ENCODE measurements around the gene IZUMO4.
"Not testable (repeated sequence)": the region's sequence is repeated elsewhere in the genome, so short reads cannot be mapped to it uniquely, and the experiment has no call there.

Gene IZUMO4

GRCh38 chr19:2129892-2130770, 33.4 kb downstream of the IZUMO4 start:
- no peaks in the 10 kb centered on the region for H3K9me3 ChIP-seq (ENCODE audit: control insufficient read depth, low read length)

GRCh38 chr19:2131012-2131975, 34.6 kb downstream of the IZUMO4 start:
- not testable (repeated sequence) for H3K4me3 ChIP-seq (ENCODE audit: extremely low read depth, insufficient read depth, low read length, poor library complexity, severe bottlenecking); H3K9me3 ChIP-seq (ENCODE audit: control insufficient read depth, low read length); H3K27ac ChIP-seq (ENCODE audit: low read depth, low read length, severe bottlenecking); H3K4me1 ChIP-seq (ENCODE audit: control insufficient read depth, insufficient read depth, low read length, poor library complexity, severe bottlenecking)
- H3K36me3 ChIP-seq (ENCODE audit: control insufficient read depth, insufficient read depth, low read length) = peaks cover 80% of the 10 kb centered on the region
- 90 to 92% methylated on average over 38 to 59 of the region's 67 CpGs for WGBS, 2 experiments (ENCODE audit: insufficient coverage in 2 of 2)

More at GRCh38 chr19:2129892-2130770, 33.4 kb downstream of the IZUMO4 start:
- 95 to 99% methylated on average over 18 to 27 of the region's 28 CpGs for WGBS, 2 experiments (ENCODE audit: insufficient coverage in 2 of 2)
- H3K4me1 ChIP-seq (ENCODE audit: control insufficient read depth, insufficient read depth, low read length, poor library complexity, severe bottlenecking) = no peaks in the 10 kb centered on the region
- no peak overlapping the region for H3K27ac ChIP-seq (ENCODE audit: low read depth, low read length, severe bottlenecking)
- no peak overlapping the region for H3K4me3 ChIP-seq (ENCODE audit: extremely low read depth, insufficient read depth, low read length, poor library complexity, severe bottlenecking)
- peaks cover 79% of the 10 kb centered on the region for H3K36me3 ChIP-seq (ENCODE audit: control insufficient read depth, insufficient read depth, low read length)

DNA sequence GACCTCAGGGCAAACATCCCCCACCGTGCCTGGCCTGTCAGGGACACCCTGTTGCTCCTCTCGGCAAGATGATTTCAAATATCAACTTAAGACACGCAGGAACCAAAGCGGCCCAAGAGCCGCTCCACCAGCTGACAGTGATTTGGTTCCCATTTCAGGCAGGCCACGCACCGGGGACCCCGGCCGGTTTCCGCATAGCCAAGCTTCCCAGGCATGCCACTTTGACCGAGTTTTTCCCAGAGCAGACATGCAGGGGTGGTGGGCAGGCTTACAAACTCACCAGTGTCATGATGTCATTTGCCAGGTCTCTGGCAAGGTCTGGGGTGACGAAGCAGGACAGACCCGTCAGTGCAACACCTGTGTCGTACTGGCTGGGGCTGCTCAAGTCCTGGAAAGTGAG, 35.5 kb downstream of the IZUMO4 start:
- WGBS, 2 experiments (ENCODE audit: insufficient coverage in 2 of 2) = 97 to 98% methylated on average over 13 to 14 of the region's 14 CpGs
- H3K4me1 ChIP-seq (ENCODE audit: control insufficient read depth, insufficient read depth, low read length, poor library complexity, severe bottlenecking) = no peaks in the 10 kb centered on the region
- H3K9me3 ChIP-seq (ENCODE audit: control insufficient read depth, low read length) = no peaks in the 10 kb centered on the region
- H3K36me3 ChIP-seq (ENCODE audit: control insufficient read depth, insufficient read depth, low read length) = peaks cover 80% of the 10 kb centered on the region
- no peak overlapping the region for H3K4me3 ChIP-seq (ENCODE audit: extremely low read depth, insufficient read depth, low read length, poor library complexity, severe bottlenecking)
- no peak overlapping the region for H3K27ac ChIP-seq (ENCODE audit: low read depth, low read length, severe bottlenecking)

DNA sequence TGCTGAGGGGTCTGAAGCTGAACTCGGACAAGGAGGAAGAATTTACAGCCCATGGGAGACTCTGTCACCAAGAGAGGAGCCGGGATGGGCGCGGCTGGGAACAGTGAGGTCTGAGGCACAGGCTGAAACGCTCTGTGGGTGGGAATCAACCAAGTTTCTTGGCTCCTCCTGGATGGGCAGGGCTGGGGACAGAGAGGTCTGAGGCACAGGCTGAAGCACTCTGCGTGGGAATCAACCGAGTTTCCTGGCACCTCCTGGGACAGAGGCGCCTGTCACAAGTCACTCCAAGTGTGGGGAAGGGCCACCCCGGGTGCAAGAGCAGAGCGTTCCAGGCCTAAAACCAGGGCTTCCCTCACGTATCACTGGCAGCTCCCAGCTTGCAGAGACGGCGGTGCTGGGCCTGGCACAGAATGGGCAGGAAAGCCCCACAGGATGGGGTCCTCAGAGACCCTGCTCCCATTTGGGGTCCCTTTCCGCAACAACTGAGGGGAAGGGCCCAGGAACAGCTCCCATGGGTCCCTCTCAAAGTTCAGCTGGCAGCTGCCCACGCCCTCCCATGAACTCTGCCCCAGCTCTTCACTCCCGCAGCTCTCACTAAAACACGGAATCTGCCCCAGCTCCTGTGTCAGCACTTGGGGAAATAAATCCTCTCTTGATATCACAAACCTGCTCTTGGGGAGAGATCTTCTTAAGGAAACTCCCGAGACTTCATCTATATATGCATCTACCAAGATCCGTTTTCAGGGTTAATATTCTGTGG, 36.2 kb downstream of the IZUMO4 start:
- Histone ChIP-seq H3K4me1 (ENCODE audit: control insufficient read depth, insufficient read depth, low read length, poor library complexity, severe bottlenecking) (no peaks in the 10 kb centered on the region), H3K27ac (ENCODE audit: low read depth, low read length, severe bottlenecking) (no peak overlapping the region), H3K36me3 (ENCODE audit: control insufficient read depth, insufficient read depth, low read length) (peaks cover 78% of the 10 kb centered on the region), H3K9me3 (ENCODE audit: control insufficient read depth, low read length) (no peaks in the 10 kb centered on the region), H3K4me3 (ENCODE audit: extremely low read depth, insufficient read depth, low read length, poor library complexity, severe bottlenecking) (no peak overlapping the region)
- 91 to 95% methylated on average over 14 to 17 of the region's 19 CpGs for WGBS, 2 experiments (ENCODE audit: insufficient coverage in 2 of 2)

DNA sequence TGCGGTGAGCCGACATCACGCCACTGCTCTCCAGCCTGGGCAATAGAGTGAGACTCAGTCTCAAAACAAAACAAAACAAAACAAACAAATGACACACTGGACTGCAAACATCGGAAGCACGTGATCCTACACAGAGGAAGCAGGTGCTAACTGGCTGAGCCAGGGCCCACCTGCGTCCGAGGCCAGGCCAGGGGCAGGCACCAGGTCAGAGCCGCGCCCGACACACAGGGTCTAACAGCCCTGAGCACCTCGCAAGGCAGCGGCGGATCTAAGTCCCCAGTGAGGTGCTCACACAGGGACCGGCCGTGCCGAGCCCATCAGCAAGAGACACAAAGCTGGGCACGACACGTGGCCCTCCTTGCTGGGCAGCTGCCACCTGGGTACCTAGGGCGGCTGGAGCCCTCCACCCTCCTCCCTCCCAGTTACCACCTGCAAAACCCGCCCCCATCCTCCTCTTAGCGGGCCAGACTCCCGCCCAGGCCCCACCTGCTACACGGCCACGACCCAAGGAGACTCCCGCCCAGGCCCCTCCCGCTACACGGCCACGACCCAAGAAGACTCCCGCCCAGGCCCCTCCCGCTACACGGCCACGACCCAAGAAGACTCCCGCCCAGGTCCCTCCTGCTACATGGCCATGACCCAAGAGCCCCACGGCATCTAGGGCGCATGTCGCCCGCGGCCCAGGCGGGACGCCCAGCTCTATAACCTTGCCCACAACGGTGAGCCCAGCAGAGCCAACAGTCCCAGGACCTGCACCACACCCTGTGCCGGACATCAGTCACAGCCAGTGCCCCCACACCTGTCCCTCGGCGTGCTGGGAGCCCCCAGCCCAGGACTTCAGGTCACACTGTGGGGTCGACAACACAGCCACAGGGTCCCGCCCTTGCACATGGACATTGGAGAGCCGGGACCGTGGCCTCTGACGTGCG, 39.0 kb downstream of the IZUMO4 start:
- Histone ChIP-seq H3K9me3 (ENCODE audit: control insufficient read depth, low read length) (no peaks in the 10 kb centered on the region), H3K27ac (ENCODE audit: low read depth, low read length, severe bottlenecking) (no peak overlapping the region), H3K4me1 (ENCODE audit: control insufficient read depth, insufficient read depth, low read length, poor library complexity, severe bottlenecking) (no peaks in the 10 kb centered on the region), H3K4me3 (ENCODE audit: extremely low read depth, insufficient read depth, low read length, poor library complexity, severe bottlenecking) (no peak overlapping the region), H3K36me3 (ENCODE audit: control insufficient read depth, insufficient read depth, low read length) (peaks cover 80% of the 10 kb centered on the region)
- WGBS, 2 experiments (ENCODE audit: insufficient coverage in 2 of 2) = 97 to 98% methylated on average over 29 to 49 of the region's 50 CpGs

GRCh38 chr19:2136796-2137195, 40.1 kb downstream of the IZUMO4 start:
- 95% methylated on average over 22 to 23 of the region's 23 CpGs for WGBS, 2 experiments (ENCODE audit: insufficient coverage in 2 of 2)
- Histone ChIP-seq H3K36me3 (ENCODE audit: control insufficient read depth, insufficient read depth, low read length) (peaks cover 80% of the 10 kb centered on the region), H3K4me1 (ENCODE audit: control insufficient read depth, insufficient read depth, low read length, poor library complexity, severe bottlenecking) (no peaks in the 10 kb centered on the region), H3K4me3 (ENCODE audit: extremely low read depth, insufficient read depth, low read length, poor library complexity, severe bottlenecking) (no peak overlapping the region), H3K27ac (ENCODE audit: low read depth, low read length, severe bottlenecking) (no peak overlapping the region), H3K9me3 (ENCODE audit: control insufficient read depth, low read length) (no peaks in the 10 kb centered on the region)

DNA sequence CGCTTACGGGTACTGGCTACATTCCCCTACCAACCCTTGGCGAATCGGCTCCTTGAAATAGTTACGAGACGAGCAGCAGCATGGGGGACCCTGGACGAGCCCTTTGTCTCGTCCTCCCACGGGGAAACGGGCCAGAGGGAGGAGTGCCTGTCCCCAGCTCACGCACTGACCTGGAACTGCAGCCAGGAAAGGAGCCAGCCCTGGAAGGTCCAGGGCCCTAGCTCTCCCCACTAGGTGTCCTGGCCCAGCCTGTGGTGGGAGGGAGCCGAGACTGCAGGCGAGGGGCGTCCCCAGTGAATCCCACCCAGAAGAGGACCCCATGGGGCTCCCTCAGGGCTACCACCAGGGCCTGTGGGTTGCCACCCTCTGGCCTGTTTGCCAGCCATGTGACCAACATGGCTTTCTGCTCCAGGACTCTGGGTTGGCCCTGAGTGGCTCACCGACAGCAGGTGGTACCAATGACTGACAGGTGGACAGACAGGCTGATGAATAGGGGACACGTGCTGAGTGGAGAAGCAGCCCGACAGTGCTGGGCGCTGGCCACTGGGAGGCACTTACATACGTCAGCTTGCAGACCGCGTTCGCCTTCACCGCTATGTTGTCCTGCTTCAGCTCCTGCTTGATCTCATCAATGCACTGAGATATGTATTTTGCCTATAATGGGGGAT, 41.5 kb downstream of the IZUMO4 start:
- WGBS, 2 experiments (ENCODE audit: insufficient coverage in 2 of 2) = 93 to 96% methylated on average over 22 of the region's 23 CpGs
- H3K36me3 ChIP-seq (ENCODE audit: control insufficient read depth, insufficient read depth, low read length) = peaks cover 71% of the 10 kb centered on the region
- H3K27ac ChIP-seq (ENCODE audit: low read depth, low read length, severe bottlenecking) = no peak overlapping the region
- no peaks in the 10 kb centered on the region for H3K4me1 ChIP-seq (ENCODE audit: control insufficient read depth, insufficient read depth, low read length, poor library complexity, severe bottlenecking)
- no peak overlapping the region for H3K4me3 ChIP-seq (ENCODE audit: extremely low read depth, insufficient read depth, low read length, poor library complexity, severe bottlenecking)
- no peaks in the 10 kb centered on the region for H3K9me3 ChIP-seq (ENCODE audit: control insufficient read depth, low read length)

GRCh38 chr19:2139385-2140137, 42.8 kb downstream of the IZUMO4 start:
- Histone ChIP-seq H3K4me3 (ENCODE audit: extremely low read depth, insufficient read depth, low read length, poor library complexity, severe bottlenecking) (no peak overlapping the region), H3K27ac (ENCODE audit: low read depth, low read length, severe bottlenecking) (no peak overlapping the region), H3K4me1 (ENCODE audit: control insufficient read depth, insufficient read depth, low read length, poor library complexity, severe bottlenecking) (no peaks in the 10 kb centered on the region), H3K9me3 (ENCODE audit: control insufficient read depth, low read length) (no peaks in the 10 kb centered on the region), H3K36me3 (ENCODE audit: control insufficient read depth, insufficient read depth, low read length) (peaks cover 67% of the 10 kb centered on the region)
- WGBS, 2 experiments (ENCODE audit: insufficient coverage in 2 of 2) = 93 to 95% methylated on average over 16 to 19 of the region's 22 CpGs

- Histone ChIP-seq H3K9me3 (ENCODE audit: control insufficient read depth, low read length) (no peaks in the 10 kb centered on the region), H3K4me3 (ENCODE audit: extremely low read depth, insufficient read depth, low read length, poor library complexity, severe bottlenecking) (no peak overlapping the region), H3K4me1 (ENCODE audit: control insufficient read depth, insufficient read depth, low read length, poor library complexity, severe bottlenecking) (no peaks in the 10 kb centered on the region), H3K36me3 (ENCODE audit: control insufficient read depth, insufficient read depth, low read length) (peaks cover 72% of the 10 kb centered on the region), H3K27ac (ENCODE audit: low read depth, low read length, severe bottlenecking) (no peak overlapping the region)
- WGBS, 2 experiments (ENCODE audit: insufficient coverage in 2 of 2) = 93 to 95% methylated on average over 14 of the region's 14 CpGs
These were observed 43.4 kb downstream of the IZUMO4 start for GRCh38 chr19:2140138-2140569.
